ENCODE data around the gene NMNAT2.
"Not testable (repeated sequence)": the region's sequence is repeated elsewhere in the genome, so short reads cannot be mapped to it uniquely, and the experiment has no call there.

The NMNAT2 gene

GRCh38 chr1:183262628-183263200 lies 155.5 kb downstream of the NMNAT2 start:
- no peak for DNase-seq (ENCODE audit: low read depth)

GRCh38 chr1:183259924-183260323 lies 158.3 kb downstream of the NMNAT2 start:
- no peak for DNase-seq (ENCODE audit: low read depth)

GRCh38 chr1:183255073-183255472 lies 163.1 kb downstream of the NMNAT2 start:
- no peak for DNase-seq (ENCODE audit: low read depth)

- no peak for DNase-seq (ENCODE audit: low read depth)
These were observed 166.2 kb downstream of the NMNAT2 start for GRCh38 chr1:183251959-183252450.

GRCh38 chr1:183251101-183251958 lies 166.8 kb downstream of the NMNAT2 start:
- no peak for DNase-seq (ENCODE audit: low read depth)

GRCh38 chr1:183249941-183250452 lies 168.2 kb downstream of the NMNAT2 start:
- DNase-seq (ENCODE audit: low read depth) = no peak

GRCh38 chr1:183248989-183249691 lies 169.0 kb downstream of the NMNAT2 start:
- no peak for DNase-seq (ENCODE audit: low read depth)

GRCh38 chr1:183247931-183248330 lies 170.2 kb downstream of the NMNAT2 start:
- no peak for DNase-seq (ENCODE audit: low read depth)

- DNase-seq (ENCODE audit: low read depth) = no peak
These were observed 170.7 kb downstream of the NMNAT2 start for GRCh38 chr1:183247484-183247883.

- no peak for DNase-seq (ENCODE audit: low read depth)
These were observed 171.1 kb downstream of the NMNAT2 start for GRCh38 chr1:183247066-183247465.

- no peak for DNase-seq (ENCODE audit: low read depth)
These were observed 171.7 kb downstream of the NMNAT2 start for GRCh38 chr1:183246436-183246835.

- no peak for DNase-seq (ENCODE audit: low read depth)
These were observed 172.8 kb downstream of the NMNAT2 start for GRCh38 chr1:183245357-183245756.

- DNase-seq (ENCODE audit: low read depth) = no peak
These were observed 173.7 kb downstream of the NMNAT2 start for GRCh38 chr1:183244466-183244865.

GRCh38 chr1:183243161-183244050 lies 174.8 kb downstream of the NMNAT2 start:
- DNase-seq (ENCODE audit: low read depth) = no peak

- DNase-seq (ENCODE audit: low read depth) = no peak
These were observed 175.6 kb downstream of the NMNAT2 start for GRCh38 chr1:183242556-183242955.

- no peak for DNase-seq (ENCODE audit: low read depth)
These were observed 176.7 kb downstream of the NMNAT2 start for GRCh38 chr1:183241471-183241870.

GRCh38 chr1:183240853-183241252 lies 177.3 kb downstream of the NMNAT2 start:
- DNase-seq (ENCODE audit: low read depth) = not testable (repeated sequence)

GRCh38 chr1:183240526-183240825 lies 177.7 kb downstream of the NMNAT2 start:
- no peak for DNase-seq (ENCODE audit: low read depth)

GRCh38 chr1:183239793-183240525 lies 178.2 kb downstream of the NMNAT2 start:
- no peak for DNase-seq (ENCODE audit: low read depth)

- DNase-seq (ENCODE audit: low read depth) = no peak
These were observed 178.9 kb downstream of the NMNAT2 start for GRCh38 chr1:183239220-183239742.

- peak; percentile 56 for DNase-seq (ENCODE audit: low read depth)
These were observed 180.1 kb downstream of the NMNAT2 start for GRCh38 chr1:183238071-183238470.

Measured in HS-5 (cell line).